GM12878 (cell line): ENCODE results near the gene PCP2.

Experiments used
- ATF3 ChIP-seq: IDR thresholded peaks from 2 replicates; pipeline ENCODE4 v1.6.1; 2011; ENCODE audit warnings: low read depth, mild to moderate bottlenecking, low read length, moderate library complexity, borderline replicate concordance; ENCODE audit errors: extremely low read depth
- BCL11A ChIP-seq: IDR thresholded peaks from 2 replicates; pipeline ENCODE4 v1.6.1; 2011; ENCODE audit warnings: low read depth, low read length
- BRCA1 ChIP-seq: IDR thresholded peaks from 2 replicates; pipeline ENCODE4 v1.6.1; 2011; ENCODE audit warnings: low read depth, low read length, improper control_type of control experiment
- CHD4 ChIP-seq: fragments of 200-600 bp; sonication (generic); IDR thresholded peaks from 2 replicates; pipeline ENCODE4 v1.6.1; 2016; ENCODE audit warnings: mild to moderate bottlenecking
- JUNB ChIP-seq: IDR thresholded peaks from 2 replicates; pipeline ENCODE4 v1.6.1; 2016; ENCODE audit warnings: antibody characterized with exemption, mild to moderate bottlenecking
- MAX ChIP-seq: IDR thresholded peaks from 2 replicates; pipeline ENCODE4 v1.6.1; 2012; ENCODE audit warnings: low read depth, low read length, improper control_type of control experiment
- POLR2A ChIP-seq: IDR thresholded peaks from 2 replicates; pipeline ENCODE4 v1.6.1; 2011; ENCODE audit warnings: low read depth, mild to moderate bottlenecking, low read length
- SMAD1 ChIP-seq: fragments of 450-650 bp; IDR thresholded peaks from 2 replicates; pipeline ENCODE4 v1.6.1; 2018; ENCODE audit warnings: mild to moderate bottlenecking, low read depth; ENCODE audit not compliant: partially characterized antibody

DNA sequence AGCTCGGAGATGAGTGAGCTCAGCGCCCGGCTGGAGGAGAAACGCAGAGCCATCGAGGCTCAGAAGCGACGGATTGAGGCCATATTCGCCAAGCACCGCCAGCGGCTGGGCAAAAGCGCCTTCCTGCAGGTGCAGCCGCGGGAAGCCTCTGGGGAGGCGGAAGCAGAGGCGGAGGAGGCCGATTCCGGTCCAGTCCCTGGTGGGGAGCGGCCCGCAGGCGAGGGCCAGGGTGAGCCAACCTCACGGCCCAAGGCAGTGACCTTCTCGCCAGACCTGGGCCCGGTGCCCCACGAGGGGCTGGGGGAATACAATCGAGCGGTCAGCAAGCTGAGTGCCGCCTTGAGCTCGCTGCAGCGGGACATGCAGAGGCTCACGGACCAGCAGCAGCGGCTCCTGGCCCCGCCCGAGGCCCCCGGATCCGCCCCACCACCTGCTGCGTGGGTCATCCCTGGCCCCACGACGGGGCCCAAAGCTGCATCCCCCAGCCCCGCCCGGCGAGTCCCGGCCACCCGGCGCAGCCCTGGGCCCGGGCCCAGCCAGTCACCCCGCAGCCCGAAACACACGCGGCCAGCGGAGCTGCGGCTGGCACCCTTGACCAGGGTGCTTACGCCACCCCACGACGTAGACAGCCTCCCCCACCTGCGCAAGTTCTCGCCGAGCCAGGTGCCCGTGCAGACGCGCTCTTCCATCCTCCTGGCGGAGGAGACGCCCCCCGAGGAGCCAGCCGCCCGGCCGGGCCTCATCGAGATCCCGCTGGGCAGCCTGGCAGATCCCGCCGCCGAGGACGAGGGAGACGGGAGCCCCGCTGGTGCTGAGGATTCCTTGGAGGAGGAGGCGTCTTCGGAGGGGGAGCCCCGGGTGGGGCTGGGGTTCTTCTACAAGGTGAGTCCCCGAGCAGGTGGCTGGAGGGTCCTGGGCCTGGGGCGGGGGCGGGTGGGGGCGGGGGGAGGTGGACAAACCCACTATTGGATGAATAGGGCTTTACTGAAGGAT lies 20.9 kb downstream of the PCP2 start:
- TF ChIP-seq JUNB, result no peak
- TF ChIP-seq POLR2A, result no peak
- TF ChIP-seq CHD4, result no peak
- no peak for TF ChIP-seq ATF3
- TF ChIP-seq BCL11A, result no peak
- TF ChIP-seq MAX, result no peak
- TF ChIP-seq BRCA1, result no peak
- no peak for TF ChIP-seq SMAD1
